IPS DF 6.9 (cell line): Measurements from ENCODE around the gene REV1.
"Not testable (repeated sequence)": the region's sequence is repeated elsewhere in the genome, so short reads cannot be mapped to it uniquely, and the experiment has no call there.

ENCODE experiments used
- DNase-seq: peaks from one replicate; pipeline ENCODE4 v3.0.0-alpha.2; 2013; ENCODE audit warnings: low read depth, low spot score
- H3K27ac ChIP-seq: one replicate; pipeline ENCODE4 v1.5.1; 2013; ENCODE audit warnings: low read length, control low read depth
- H3K27me3 ChIP-seq: 2 replicates; pipeline ENCODE4 v1.6.1; 2013; ENCODE audit warnings: mild to moderate bottlenecking, low read length; ENCODE audit not compliant: control insufficient read depth, insufficient read depth
- H3K36me3 ChIP-seq: 2 replicates; pipeline ENCODE4 v1.6.1; 2013; ENCODE audit warnings: low read length; ENCODE audit not compliant: control insufficient read depth, insufficient read depth
- H3K4me1 ChIP-seq: 2 replicates; pipeline ENCODE4 v1.6.1; 2013; ENCODE audit warnings: low read length; ENCODE audit not compliant: control insufficient read depth, insufficient read depth
- H3K4me3 ChIP-seq: 2 replicates; pipeline ENCODE4 v1.5.1; 2013; ENCODE audit warnings: mild to moderate bottlenecking, low read length
- H3K9me3 ChIP-seq: 2 replicates; pipeline ENCODE4 v1.6.1; 2013; ENCODE audit warnings: low read length, inconsistent platforms; ENCODE audit not compliant: control insufficient read depth, insufficient read depth
- WGBS: extraction: QIAGEN DNeasy Blood & Tissue Kit; methylation state at CpG from one replicate; pipeline ENCODE4 v1.1.7; 2013; ENCODE audit warnings: mixed read lengths, missing lambda C conversion rate; ENCODE audit not compliant: insufficient read length, insufficient coverage; 5-methylcytosine and 5-hydroxymethylcytosine counted together

REV1 gene

DNA sequence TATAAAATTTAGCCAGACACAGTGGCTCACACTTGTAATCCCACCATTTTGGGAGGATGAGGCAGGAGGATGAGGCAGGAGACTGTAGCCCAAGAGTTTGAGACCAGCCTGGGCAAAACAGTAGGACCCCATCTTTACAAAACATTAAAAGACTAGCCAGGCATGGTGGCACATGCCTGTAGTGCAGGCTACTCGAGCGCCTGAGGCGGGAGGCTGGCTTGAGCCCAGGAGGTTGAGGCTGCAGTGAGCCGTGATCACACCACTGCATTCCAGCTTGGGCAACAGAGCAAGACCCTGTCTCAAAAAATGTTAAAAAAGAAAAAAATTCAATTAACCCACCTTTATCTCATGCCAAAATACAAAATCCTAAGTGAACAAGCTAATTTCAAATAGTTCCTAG is 4.0 kb downstream of the REV1 start:
- WGBS: no CpG with 5 or more reads among the region's 4 CpGs
- Histone ChIP-seq H3K4me1 (peaks cover 1% of the 10 kb centered on the region; the same call in 1 of the 2 replicates), H3K4me3 (no peak overlapping the region), H3K27me3 (no peaks in the 10 kb centered on the region), H3K27ac (no peak overlapping the region), H3K9me3 (no peaks in the 10 kb centered on the region), H3K36me3 (no peaks in the 10 kb centered on the region)
- no peak for DNase-seq

GRCh38 chr2:99485411-99485810 is 4.4 kb downstream of the REV1 start:
- Histone ChIP-seq H3K27ac (no peak overlapping the region), H3K27me3 (no peaks in the 10 kb centered on the region), H3K9me3 (no peaks in the 10 kb centered on the region), H3K4me3 (no peak overlapping the region), H3K4me1 (peaks cover 1% of the 10 kb centered on the region; the same call in 1 of the 2 replicates), H3K36me3 (no peaks in the 10 kb centered on the region)
- no peak for DNase-seq
- WGBS: no CpG with 5 or more reads among the region's 3 CpGs

- no peak overlapping the region for H3K27ac ChIP-seq
- WGBS: no CpG with 5 or more reads among the region's 2 CpGs
- no peaks in the 10 kb centered on the region for H3K9me3 ChIP-seq
- peaks cover 1% of the 10 kb centered on the region; the same call in 1 of the 2 replicates for H3K4me1 ChIP-seq
- no peak overlapping the region for H3K4me3 ChIP-seq
- DNase-seq: no peak
- H3K27me3 ChIP-seq: no peaks in the 10 kb centered on the region
- no peaks in the 10 kb centered on the region for H3K36me3 ChIP-seq
Measured at GRCh38 chr2:99484205-99484604, 5.6 kb downstream of the REV1 start.

DNA sequence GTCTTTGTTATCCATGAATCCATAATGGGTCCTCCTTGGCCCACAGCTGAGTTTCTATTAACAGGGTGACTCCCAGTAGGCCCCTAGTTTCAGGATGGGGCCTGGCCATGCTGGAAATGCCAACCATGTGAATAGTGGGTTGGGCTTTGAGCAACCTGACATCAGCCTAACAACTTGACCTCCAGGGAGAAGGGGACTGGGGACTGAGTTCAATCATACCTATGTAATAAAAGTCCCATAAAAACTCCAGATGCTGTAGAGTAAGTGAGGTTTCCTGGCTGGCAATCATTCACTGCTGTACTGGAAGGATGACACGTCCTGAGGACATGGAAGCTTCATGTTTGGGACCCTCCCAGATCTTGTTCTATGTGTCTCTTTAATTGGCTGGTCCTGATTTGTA is 7.9 kb downstream of the REV1 start:
- WGBS: no CpG with 5 or more reads among the region's 1 CpG
- DNase-seq: no peak
- Histone ChIP-seq H3K4me3 (no peak overlapping the region), H3K27ac (no peak overlapping the region), H3K9me3 (no peaks in the 10 kb centered on the region), H3K36me3 (no peaks in the 10 kb centered on the region), H3K4me1 (peaks cover 1% of the 10 kb centered on the region; the same call in 1 of the 2 replicates), H3K27me3 (no peaks in the 10 kb centered on the region)

DNA sequence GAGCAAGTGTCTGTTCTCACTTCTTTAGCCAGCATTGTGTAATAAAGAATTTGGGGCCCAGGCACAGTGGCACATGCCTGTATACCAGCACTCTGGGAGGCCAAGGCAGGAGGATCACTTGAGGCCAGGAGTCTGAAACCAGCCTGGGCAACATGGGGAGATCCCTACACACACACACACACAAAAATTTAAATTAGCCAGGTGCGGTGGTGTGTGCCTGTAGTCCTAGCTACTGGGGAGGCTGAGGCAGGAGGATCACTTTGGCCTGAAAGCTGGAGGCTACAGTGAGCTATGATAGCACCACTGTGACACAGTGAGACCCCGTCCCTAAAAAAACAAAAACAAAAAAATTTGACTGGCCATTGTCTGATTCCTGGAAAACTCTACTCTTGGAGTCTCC is 8.3 kb downstream of the REV1 start:
- Histone ChIP-seq H3K4me3 (no peak overlapping the region), H3K27ac (no peak overlapping the region), H3K27me3 (no peaks in the 10 kb centered on the region), H3K9me3 (no peaks in the 10 kb centered on the region), H3K36me3 (no peaks in the 10 kb centered on the region), H3K4me1 (peaks cover 1% of the 10 kb centered on the region; the same call in 1 of the 2 replicates)
- no peak for DNase-seq
- WGBS: no CpG with 5 or more reads among the region's 2 CpGs

GRCh38 chr2:99480390-99480789 is 9.4 kb downstream of the REV1 start:
- H3K9me3 ChIP-seq: no peaks in the 10 kb centered on the region
- H3K4me3 ChIP-seq: no peak overlapping the region
- no peak for DNase-seq
- peaks cover 3% of the 10 kb centered on the region; the same call in 1 of the 2 replicates for H3K4me1 ChIP-seq
- H3K27ac ChIP-seq: no peak overlapping the region
- no CpG with 5 or more reads among the region's 1 CpG for WGBS
- H3K27me3 ChIP-seq: no peaks in the 10 kb centered on the region
- no peaks in the 10 kb centered on the region for H3K36me3 ChIP-seq

GRCh38 chr2:99478632-99479031 is 11.2 kb downstream of the REV1 start:
- whole genome bisulfite sequencing: no CpG with 5 or more reads among the region's 5 CpGs

DNA sequence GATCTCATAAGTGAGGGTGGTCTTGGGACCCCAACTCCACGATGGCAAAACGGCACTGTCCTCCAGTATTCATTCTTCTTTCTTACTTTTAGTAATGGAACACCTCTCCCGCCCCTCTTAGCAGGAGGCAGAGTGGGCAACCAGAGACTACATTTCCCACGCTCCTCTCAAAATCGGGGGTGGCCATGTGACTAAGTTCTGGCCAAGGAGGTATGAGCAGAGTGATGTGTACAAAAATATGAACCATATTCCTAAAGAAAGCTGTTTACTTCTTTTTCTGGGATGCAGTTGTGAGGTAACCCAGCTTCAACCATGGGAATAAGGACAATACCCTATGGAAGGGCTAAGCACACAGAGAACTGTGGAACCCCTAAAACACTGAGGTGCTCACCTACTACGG is 12.8 kb downstream of the REV1 start:
- Histone ChIP-seq H3K4me3 (no peak overlapping the region), H3K27ac (no peak overlapping the region), H3K9me3 (no peaks in the 10 kb centered on the region), H3K27me3 (no peaks in the 10 kb centered on the region), H3K36me3 (no peaks in the 10 kb centered on the region), H3K4me1 (peaks cover 2% of the 10 kb centered on the region; the same call in 1 of the 2 replicates)
- no peak for DNase-seq
- no CpG with 5 or more reads among the region's 6 CpGs for WGBS

More at GRCh38 chr2:99478632-99479031, 11.2 kb downstream of the REV1 start:
- no peak overlapping the region for H3K27ac ChIP-seq
- no peaks in the 10 kb centered on the region for H3K9me3 ChIP-seq
- DNase-seq: no peak
- no peaks in the 10 kb centered on the region for H3K36me3 ChIP-seq
- no peaks in the 10 kb centered on the region for H3K27me3 ChIP-seq
- H3K4me3 ChIP-seq: no peak overlapping the region
- H3K4me1 ChIP-seq: peaks cover 3% of the 10 kb centered on the region; the same call in 1 of the 2 replicates

DNA sequence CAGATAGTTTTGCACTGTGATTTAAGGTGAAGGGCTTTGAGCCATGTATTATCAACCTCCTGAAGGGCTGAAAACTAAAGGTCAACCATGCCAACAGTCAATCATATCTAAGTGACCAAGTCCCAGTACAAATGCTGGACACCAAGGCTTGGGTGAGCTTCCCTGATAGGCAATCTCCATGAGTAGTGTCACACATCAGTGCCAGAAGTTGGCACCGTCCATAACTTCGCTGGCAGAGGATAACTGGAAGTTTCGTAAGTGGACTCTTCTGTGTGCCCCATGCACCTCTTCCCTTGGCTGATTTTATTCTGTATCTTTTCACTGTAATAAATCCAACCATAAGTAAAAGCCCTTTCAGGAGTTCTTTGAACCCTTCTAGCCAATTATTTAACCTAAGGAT is 13.2 kb downstream of the REV1 start:
- no peak overlapping the region for H3K27ac ChIP-seq
- no peaks in the 10 kb centered on the region for H3K27me3 ChIP-seq
- no peak overlapping the region for H3K4me3 ChIP-seq
- no CpG with 5 or more reads among the region's 3 CpGs for WGBS
- H3K9me3 ChIP-seq: no peaks in the 10 kb centered on the region
- DNase-seq: no peak
- H3K36me3 ChIP-seq: no peaks in the 10 kb centered on the region
- H3K4me1 ChIP-seq: peaks cover 2% of the 10 kb centered on the region; the same call in 1 of the 2 replicates

- WGBS: no CpG with 5 or more reads among the region's 4 CpGs
- not testable (repeated sequence) for H3K4me3 ChIP-seq, H3K36me3 ChIP-seq, H3K27me3 ChIP-seq, DNase-seq, H3K4me1 ChIP-seq, H3K27ac ChIP-seq, H3K9me3 ChIP-seq
Measured at GRCh38 chr2:99475095-99475494, 14.7 kb downstream of the REV1 start.

DNA sequence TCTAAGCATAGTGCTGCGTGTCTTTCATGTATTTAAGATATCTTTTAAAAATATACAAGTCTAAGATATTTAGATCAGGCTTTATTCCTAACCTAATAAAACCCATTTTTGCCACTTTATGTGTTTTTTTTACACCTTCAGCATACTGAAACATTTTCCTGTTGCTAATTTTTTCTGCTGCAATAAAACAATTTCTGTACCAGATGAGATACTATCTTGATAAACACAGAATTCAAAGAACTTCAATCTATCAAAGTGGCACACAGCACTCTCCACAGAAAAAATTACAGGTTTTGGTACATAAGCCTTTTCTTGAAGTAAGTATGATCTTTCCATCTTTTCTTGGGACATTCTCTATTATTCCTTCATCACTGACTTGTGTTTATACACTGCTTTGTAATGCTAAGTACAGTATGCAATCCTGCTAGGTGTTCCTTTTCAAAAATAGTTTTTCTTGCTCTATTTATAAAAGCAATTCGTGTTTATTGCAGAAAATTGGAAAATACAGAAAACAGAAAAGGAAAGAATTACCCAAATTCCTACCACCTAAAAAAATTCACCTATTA is 16.2 kb downstream of the REV1 start:
- no peak overlapping the region for H3K27ac ChIP-seq
- no peak overlapping the region for H3K4me3 ChIP-seq
- no peaks in the 10 kb centered on the region for H3K9me3 ChIP-seq
- H3K4me1 ChIP-seq: peaks cover 2% of the 10 kb centered on the region; the same call in 1 of the 2 replicates
- WGBS: no CpG with 5 or more reads among the region's 2 CpGs
- H3K36me3 ChIP-seq: no peaks in the 10 kb centered on the region
- no peak for DNase-seq
- H3K27me3 ChIP-seq: no peaks in the 10 kb centered on the region
